ENCODE measurements around the gene TP53TG3B.
"Not testable (repeated sequence)": the region's sequence is repeated elsewhere in the genome, so short reads cannot be mapped to it uniquely, and the experiment has no call there.

Gene TP53TG3B

GRCh38 chr16:33360541-33360940 lies at the start of gene TP53TG3B:
Gene TP53TG3B (plus strand): TSS chr16:33360841. CDS start chr16:33360909, 68 bp downstream.
- H3K27ac Mint-ChIP-seq; H3K4me3 Mint-ChIP-seq; H3K27me3 Mint-ChIP-seq (ENCODE audit: low read depth); H3K9me3 Mint-ChIP-seq; H3K36me3 Mint-ChIP-seq (ENCODE audit: low read depth); H3K4me1 Mint-ChIP-seq: not testable (repeated sequence)

DNA sequence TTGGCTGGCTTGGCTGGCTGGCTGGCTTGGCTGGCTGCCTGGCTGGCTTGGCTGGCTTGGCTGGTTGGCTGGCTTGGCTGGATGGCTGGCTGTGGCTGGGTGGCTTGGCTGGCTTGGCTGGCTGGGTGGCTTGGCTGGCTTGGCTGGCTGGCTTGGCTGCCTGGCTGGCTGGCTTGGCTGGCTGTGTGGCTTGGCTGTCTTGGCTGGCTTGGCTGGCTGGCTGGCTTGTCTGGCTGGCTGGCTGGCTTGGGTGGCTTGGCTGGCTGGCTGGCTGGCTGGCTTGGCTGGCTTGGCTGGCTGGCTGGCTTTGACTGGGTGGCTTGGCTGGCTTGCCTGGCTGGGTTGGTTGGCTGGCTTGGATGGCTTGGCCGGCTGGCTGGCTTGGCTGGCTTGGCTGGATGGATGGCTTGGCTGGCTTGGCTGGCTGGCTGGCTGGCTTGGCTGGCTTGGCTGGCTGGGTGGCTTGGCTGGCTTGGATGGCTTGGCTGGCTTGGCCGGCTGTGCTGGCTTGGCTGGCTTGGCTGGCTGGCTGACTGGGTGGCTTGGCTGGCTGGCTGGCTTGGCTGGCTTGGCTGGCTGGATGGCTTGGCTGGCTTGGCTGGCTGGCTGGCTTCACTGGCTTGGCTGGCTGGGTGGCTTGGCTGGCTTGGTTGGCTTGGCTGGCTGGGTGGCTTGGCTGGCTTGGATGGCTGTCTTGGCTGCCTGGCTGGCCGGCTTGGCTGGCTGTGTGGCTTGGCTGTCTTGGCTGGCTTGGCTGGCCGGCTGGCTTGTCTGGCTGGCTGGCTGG lies 24.2 kb upstream of the TP53TG3B start:
- not testable (repeated sequence) for H3K9me3 Mint-ChIP-seq

DNA sequence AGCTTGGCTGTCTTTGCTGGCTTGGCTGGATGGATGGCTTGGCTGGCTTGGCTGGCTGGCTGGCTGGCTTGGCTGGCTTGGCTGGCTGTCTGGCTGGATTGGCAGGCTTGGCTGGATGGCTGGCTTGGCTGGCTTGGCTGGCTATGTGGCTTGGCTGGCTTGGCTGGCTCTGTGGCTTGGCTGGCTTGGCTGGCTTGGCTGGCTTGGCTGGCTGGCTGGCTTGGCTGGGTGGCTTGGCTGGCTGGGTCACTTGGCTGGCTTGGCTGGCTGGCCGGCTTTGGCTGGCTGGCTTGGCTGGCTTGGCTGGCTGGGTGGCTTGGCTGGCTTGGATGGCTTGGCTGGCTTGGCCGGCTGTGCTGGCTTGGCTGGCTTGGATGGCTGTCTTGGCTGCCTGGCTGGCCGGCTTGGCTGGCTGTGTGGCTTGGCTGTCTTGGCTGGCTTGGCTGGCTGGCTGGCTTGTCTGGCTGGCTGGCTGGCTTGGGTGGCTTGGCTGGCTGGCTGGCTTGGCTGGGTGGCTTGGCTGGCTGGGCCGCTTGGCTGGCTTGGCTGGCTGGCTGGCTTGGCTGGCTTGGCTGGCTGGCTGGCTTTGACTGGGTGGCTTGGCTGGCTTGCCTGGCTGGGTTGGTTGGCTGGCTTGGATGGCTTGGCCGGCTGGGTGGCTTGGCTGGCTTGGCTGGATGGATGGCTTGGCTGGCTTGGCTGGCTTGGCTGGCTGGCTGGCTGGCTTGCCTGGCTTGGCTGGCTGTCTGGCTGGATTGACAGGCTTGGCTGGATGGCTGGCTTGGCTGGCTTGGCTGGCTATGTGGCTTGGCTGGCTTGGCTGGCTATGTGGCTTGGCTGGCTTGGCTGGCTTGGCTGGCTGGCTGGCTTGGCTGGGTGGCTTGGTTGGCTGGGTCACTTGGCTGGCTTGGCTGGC lies 22.8 kb upstream of the TP53TG3B start:
- not testable (repeated sequence) for H3K27me3 Mint-ChIP-seq (ENCODE audit: low read depth); H3K9me3 Mint-ChIP-seq

More for the DNA sequence above, 24.2 kb upstream of the TP53TG3B start:
- H3K27me3 Mint-ChIP-seq (ENCODE audit: low read depth); H3K4me3 Mint-ChIP-seq; H3K27ac Mint-ChIP-seq; H3K4me1 Mint-ChIP-seq; H3K36me3 Mint-ChIP-seq (ENCODE audit: low read depth): not testable (repeated sequence)

GRCh38 chr16:33338543-33338951 lies 22.1 kb upstream of the TP53TG3B start:
- not testable (repeated sequence) for H3K27me3 Mint-ChIP-seq (ENCODE audit: low read depth); H3K27ac Mint-ChIP-seq; H3K4me3 Mint-ChIP-seq; H3K36me3 Mint-ChIP-seq (ENCODE audit: low read depth); H3K4me1 Mint-ChIP-seq; H3K9me3 Mint-ChIP-seq

More for the DNA sequence above, 22.8 kb upstream of the TP53TG3B start:
- H3K27ac Mint-ChIP-seq; H3K4me1 Mint-ChIP-seq; H3K36me3 Mint-ChIP-seq (ENCODE audit: low read depth); H3K4me3 Mint-ChIP-seq: not testable (repeated sequence)

GRCh38 chr16:33339093-33340061 lies 21.3 kb upstream of the TP53TG3B start:
- H3K9me3 Mint-ChIP-seq; H3K4me1 Mint-ChIP-seq; H3K27me3 Mint-ChIP-seq (ENCODE audit: low read depth); H3K27ac Mint-ChIP-seq; H3K4me3 Mint-ChIP-seq; H3K36me3 Mint-ChIP-seq (ENCODE audit: low read depth): not testable (repeated sequence)

Data from nephron (organoid).